Brain microvascular endothelial cell (primary cell): Measurements from ENCODE around the gene TMED9.
"Not testable (repeated sequence)": the region's sequence is repeated elsewhere in the genome, so short reads cannot be mapped to it uniquely, and the experiment has no call there.

ENCODE experiments used
- DNase-seq: peaks from one replicate; pipeline ENCODE4 v3.0.0-alpha.2; 2020
- H3K27ac ChIP-seq: fragments of 250-450 bp; sonication (Bioruptor Pico); 2 replicates; pipeline ENCODE4 v1.5.1; 2020; ENCODE audit warnings: mild to moderate bottlenecking, moderate library complexity
- H3K27me3 ChIP-seq: fragments of 250-450 bp; sonication (Bioruptor Pico); replicated peaks from 2 replicates; pipeline ENCODE4 v1.5.1; 2020; ENCODE audit warnings: mild to moderate bottlenecking
- H3K36me3 ChIP-seq: fragments of 250-450 bp; sonication (Bioruptor Pico); replicated peaks from 2 replicates; pipeline ENCODE4 v1.5.1; 2020; ENCODE audit warnings: mild to moderate bottlenecking
- H3K4me3 ChIP-seq: 2 replicates; pipeline ENCODE4 v1.5.1; 2011; ENCODE audit warnings: low read depth, mild to moderate bottlenecking, control low read depth, low read length, moderate library complexity
- in situ Hi-C: cut with HindIII; loops from 2 replicates; pipeline ENCODE4 v1.10.0; 2017; ENCODE audit warnings: low sequenced_read_pairs, low pct_ligation_motif_present
- TF ChIP-seq, protein P1 (sequence below): IDR thresholded peaks from 2 replicates; pipeline ENCODE4 v1.5.1; 2011; ENCODE audit warnings: low read depth, mild to moderate bottlenecking, moderate library complexity, low read length, control low read depth, inconsistent platforms; ENCODE audit errors: missing control alignments

TMED9 gene

DNA sequence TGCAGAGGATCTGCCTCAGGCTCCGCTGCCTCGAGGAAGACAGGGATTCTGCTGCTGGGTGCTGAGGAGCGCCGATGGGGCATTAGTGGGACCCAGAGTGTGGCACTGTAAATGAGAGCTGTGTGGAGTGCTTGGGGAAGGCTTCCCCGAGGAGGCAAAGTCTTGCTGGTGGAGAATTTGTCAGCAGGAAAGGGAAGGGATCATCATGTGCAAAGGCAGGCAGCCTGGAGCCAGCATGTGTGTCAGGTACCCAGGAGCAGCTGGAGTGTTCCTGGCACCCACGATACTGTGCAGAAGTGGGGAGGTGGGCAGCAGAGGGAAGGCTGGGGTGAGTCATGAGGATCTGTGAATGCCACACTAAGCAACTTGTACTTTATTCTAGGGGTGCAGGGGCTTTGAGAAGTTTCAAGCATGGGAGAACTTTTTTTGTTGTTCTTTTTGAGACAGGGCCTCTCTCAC is 20.2 kb downstream of the TMED9 start:
- H3K27ac ChIP-seq: no peak overlapping the region
- no peaks in the 10 kb centered on the region for H3K27me3 ChIP-seq
- TF ChIP-seq, protein P1, sequence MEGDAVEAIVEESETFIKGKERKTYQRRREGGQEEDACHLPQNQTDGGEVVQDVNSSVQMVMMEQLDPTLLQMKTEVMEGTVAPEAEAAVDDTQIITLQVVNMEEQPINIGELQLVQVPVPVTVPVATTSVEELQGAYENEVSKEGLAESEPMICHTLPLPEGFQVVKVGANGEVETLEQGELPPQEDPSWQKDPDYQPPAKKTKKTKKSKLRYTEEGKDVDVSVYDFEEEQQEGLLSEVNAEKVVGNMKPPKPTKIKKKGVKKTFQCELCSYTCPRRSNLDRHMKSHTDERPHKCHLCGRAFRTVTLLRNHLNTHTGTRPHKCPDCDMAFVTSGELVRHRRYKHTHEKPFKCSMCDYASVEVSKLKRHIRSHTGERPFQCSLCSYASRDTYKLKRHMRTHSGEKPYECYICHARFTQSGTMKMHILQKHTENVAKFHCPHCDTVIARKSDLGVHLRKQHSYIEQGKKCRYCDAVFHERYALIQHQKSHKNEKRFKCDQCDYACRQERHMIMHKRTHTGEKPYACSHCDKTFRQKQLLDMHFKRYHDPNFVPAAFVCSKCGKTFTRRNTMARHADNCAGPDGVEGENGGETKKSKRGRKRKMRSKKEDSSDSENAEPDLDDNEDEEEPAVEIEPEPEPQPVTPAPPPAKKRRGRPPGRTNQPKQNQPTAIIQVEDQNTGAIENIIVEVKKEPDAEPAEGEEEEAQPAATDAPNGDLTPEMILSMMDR: no peak
- in situ Hi-C loops: no loop called here
- H3K4me3 ChIP-seq: no peak overlapping the region
- peaks cover 16% of the 10 kb centered on the region for H3K36me3 ChIP-seq
- DNase-seq: no peak

DNA sequence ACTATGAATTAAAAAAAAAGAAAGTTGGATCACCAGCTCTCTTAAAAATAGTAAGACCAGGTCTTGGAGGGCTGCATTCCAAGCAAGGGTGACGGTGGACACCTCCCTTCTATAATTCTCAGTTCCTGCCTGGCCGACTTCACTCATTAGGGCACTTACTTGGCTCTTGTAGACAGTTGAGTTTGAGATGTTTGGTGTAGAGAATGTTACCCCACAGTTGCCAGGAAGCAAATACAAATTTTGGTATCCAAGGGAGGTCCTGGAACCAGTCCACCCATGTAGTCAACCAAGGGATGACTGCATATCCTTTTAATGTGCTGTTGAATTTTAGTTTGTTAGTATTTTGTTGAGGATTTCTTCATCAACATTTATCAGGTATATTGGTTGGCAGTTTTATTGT is 28.6 kb downstream of the TMED9 start:
- in situ Hi-C loops: no loop called here
- no peaks in the 10 kb centered on the region for H3K27me3 ChIP-seq
- peaks cover 2% of the 10 kb centered on the region for H3K36me3 ChIP-seq
- H3K4me3 ChIP-seq: no peak overlapping the region
- no peak overlapping the region for H3K27ac ChIP-seq
- TF ChIP-seq, protein P1: no peak
- DNase-seq: no peak

DNA sequence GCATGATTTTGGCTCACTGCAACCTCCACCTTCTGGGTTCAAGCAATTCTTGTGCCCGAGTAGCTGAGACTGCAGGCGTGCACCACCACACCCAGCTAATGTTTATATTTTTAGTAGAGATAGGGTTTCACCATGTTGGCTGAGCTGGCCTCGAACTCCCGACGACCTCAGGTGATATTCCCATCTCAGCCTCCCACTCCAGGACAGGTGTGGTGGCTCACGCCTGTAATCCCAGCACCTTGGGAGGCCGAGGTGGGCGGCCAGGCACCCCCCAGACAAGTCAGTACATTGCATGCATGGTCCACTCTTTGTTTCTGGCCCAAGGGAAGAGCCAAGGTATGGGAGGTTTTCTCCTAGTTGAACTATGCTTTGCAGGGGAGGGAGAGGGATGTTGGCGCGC is 32.2 kb downstream of the TMED9 start:
- H3K27me3 ChIP-seq, DNase-seq, in situ Hi-C loops, H3K36me3 ChIP-seq, H3K27ac ChIP-seq, H3K4me3 ChIP-seq: not testable (repeated sequence)

DNA sequence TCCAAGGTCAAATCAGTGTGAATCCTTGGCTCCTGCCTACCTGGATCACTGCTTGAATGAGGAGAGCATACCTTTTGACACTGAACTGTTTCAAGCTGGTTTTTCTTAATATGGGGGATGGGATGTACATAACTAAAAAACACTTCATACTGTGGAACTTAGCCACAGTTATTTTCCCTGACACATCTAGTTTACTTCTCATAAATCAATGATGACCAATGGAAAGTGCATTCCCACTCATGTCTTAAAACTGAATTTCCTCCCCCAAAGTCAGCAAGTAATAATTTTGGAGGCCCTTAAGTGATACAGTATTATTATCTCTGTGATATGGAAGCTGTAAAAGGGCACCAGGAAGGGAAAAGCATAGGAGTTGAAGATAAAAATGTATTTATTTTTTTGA is 38.2 kb downstream of the TMED9 start:
- in situ Hi-C loops, H3K27me3 ChIP-seq, DNase-seq, H3K4me3 ChIP-seq, H3K27ac ChIP-seq, H3K36me3 ChIP-seq: not testable (repeated sequence)

DNA sequence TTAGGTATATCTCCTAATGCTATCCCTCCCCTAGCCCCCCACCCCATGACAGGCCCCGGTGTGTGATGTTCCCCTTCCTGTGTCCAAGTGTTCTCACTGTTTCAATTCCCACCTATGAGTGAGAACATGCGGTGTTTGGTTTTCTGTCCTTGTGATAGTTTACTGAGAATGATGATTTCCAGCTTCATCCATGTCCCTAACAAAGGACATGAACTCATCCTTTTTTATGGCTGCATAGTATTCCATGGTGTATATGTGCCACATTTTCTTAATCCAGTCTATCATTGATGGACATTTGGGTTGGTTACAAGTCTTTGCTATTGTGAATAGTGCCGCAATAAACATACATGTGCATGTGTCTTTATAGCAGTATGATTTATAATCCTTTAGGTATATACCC is 42.9 kb downstream of the TMED9 start:
- H3K27ac ChIP-seq, DNase-seq, H3K27me3 ChIP-seq, H3K36me3 ChIP-seq, H3K4me3 ChIP-seq, in situ Hi-C loops: not testable (repeated sequence)

DNA sequence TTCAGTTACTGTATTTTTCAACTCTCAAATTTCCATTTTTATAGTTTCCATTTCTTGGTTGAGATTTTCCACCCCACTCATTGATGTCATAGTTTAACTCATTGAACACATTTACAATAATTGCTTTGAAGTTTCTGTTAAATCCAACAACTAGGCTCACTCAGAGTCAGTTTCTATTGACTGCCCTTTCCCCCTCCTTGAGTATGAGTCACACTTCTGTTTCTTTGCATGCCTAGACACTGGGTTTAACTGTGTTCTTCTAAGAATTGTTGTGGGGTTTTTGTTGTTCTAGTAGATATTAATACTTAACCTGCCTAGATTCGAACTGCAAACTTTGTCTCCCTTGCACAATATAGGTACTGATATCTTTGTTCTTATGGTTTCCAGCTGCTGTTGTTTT is 53.5 kb downstream of the TMED9 start:
- DNase-seq: not testable (repeated sequence)

More for the DNA sequence above, 53.5 kb downstream of the TMED9 start:
- H3K27ac ChIP-seq, H3K27me3 ChIP-seq, H3K36me3 ChIP-seq, H3K4me3 ChIP-seq, in situ Hi-C loops: not testable (repeated sequence)
